AG09309 (cell line): ENCODE data around the gene PLGRKT.

Source experiments
- DNase-seq: peaks from one replicate; pipeline ENCODE4 v3.0.0-alpha.2; 2010; ENCODE audit warnings: low read depth
- H3K4me3 ChIP-seq: 2 replicates; pipeline ENCODE4 v1.5.1; 2011; ENCODE audit warnings: mild to moderate bottlenecking, low read depth, low read length, moderate library complexity; ENCODE audit not compliant: control insufficient read depth
- CTCF ChIP-seq: IDR thresholded peaks from 2 replicates; pipeline ENCODE4 v1.5.1; 2011; ENCODE audit warnings: mild to moderate bottlenecking, low read depth, low read length, inconsistent platforms; ENCODE audit not compliant: insufficient read depth, control insufficient read depth; ENCODE audit errors: missing control alignments

PLGRKT gene

GRCh38 chr9:5437254-5438216 lies at the start of gene PLGRKT:
PLGRKT (minus strand) TSS chr9:5437925; CDS start chr9:5431977, 5,948 bp downstream.
- peak; percentile 10 for TF ChIP-seq CTCF
- H3K4me3 ChIP-seq = peak within 1 kb of the TSS; percentile 51

GRCh38 chr9:5486988-5487387 lies 49.3 kb upstream of the PLGRKT start:
- TF ChIP-seq CTCF = no peak
- no peak overlapping the region for H3K4me3 ChIP-seq
- DNase-seq = no peak

More at GRCh38 chr9:5437254-5438216, at the start of gene PLGRKT:
- peak; percentile 68 for DNase-seq

- no peak for DNase-seq
- H3K4me3 ChIP-seq = no peak overlapping the region
- TF ChIP-seq CTCF = no peak
Measured at GRCh38 chr9:5485378-5486085, 47.8 kb upstream of the PLGRKT start.

- no peak for TF ChIP-seq CTCF
- no peak overlapping the region for H3K4me3 ChIP-seq
- DNase-seq = no peak
Measured at GRCh38 chr9:5483306-5483705, 45.6 kb upstream of the PLGRKT start.

- DNase-seq = no peak
- H3K4me3 ChIP-seq = no peak overlapping the region
- no peak for TF ChIP-seq CTCF
Measured at GRCh38 chr9:5482194-5482593, 44.5 kb upstream of the PLGRKT start.

GRCh38 chr9:5481322-5482040 lies 43.8 kb upstream of the PLGRKT start:
- no peak overlapping the region for H3K4me3 ChIP-seq
- no peak for DNase-seq
- TF ChIP-seq CTCF = peak; percentile 19
